ENCODE measurements around the gene TMEM164.

The TMEM164 gene

DNA sequence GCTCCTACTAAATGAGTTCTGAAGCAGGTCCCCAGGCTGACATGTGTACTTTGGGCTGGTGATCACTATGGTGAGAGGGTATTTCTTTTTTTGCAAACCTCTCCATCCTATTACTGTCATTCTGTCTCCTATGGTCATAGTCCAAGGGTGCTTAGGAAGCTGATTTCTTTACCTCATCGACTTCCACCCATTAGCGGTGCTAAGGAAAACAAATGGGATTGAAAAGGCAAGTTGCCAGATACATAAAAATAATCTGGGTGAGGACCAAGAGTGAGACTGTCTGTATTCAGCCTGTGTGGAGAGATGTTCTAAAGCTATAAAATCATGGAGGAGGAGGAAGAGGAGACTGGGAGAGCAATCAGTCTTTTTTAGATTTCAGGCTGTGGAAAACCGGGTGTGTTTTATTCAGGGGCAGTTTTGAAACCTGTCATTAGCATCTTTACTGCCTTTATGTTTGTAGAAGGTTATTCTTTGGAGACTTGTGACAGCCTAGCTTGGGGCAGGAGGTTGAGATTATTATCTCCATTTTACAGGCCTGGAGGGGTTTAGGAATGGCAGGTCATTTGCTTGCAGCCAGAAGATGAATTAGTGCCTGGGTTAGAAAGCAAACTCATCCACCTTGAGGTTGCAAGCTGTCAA lies 1.9 kb downstream of the TMEM164 start:
- Histone ChIP-seq H3K4me3 (replicated peaks; ENCODE audit: insufficient read depth, low read length) (no peak overlapping the region), H3K27ac (replicated peaks) (no peak overlapping the region), H3K27me3 (ENCODE audit: insufficient read depth, poor library complexity, severe bottlenecking) (no peaks in the 10 kb centered on the region)
- TF ChIP-seq SPI1 (IDR thresholded peaks at IDR 0.05; ENCODE audit: borderline replicate concordance, low read depth): no peak
- no peak for TF ChIP-seq GABPA (IDR thresholded peaks at IDR 0.05; ENCODE audit: low read depth)
- no peak for TF ChIP-seq POLR2AphosphoS5 (IDR thresholded peaks at IDR 0.05; ENCODE audit: low read depth)
- TF ChIP-seq, protein P1, sequence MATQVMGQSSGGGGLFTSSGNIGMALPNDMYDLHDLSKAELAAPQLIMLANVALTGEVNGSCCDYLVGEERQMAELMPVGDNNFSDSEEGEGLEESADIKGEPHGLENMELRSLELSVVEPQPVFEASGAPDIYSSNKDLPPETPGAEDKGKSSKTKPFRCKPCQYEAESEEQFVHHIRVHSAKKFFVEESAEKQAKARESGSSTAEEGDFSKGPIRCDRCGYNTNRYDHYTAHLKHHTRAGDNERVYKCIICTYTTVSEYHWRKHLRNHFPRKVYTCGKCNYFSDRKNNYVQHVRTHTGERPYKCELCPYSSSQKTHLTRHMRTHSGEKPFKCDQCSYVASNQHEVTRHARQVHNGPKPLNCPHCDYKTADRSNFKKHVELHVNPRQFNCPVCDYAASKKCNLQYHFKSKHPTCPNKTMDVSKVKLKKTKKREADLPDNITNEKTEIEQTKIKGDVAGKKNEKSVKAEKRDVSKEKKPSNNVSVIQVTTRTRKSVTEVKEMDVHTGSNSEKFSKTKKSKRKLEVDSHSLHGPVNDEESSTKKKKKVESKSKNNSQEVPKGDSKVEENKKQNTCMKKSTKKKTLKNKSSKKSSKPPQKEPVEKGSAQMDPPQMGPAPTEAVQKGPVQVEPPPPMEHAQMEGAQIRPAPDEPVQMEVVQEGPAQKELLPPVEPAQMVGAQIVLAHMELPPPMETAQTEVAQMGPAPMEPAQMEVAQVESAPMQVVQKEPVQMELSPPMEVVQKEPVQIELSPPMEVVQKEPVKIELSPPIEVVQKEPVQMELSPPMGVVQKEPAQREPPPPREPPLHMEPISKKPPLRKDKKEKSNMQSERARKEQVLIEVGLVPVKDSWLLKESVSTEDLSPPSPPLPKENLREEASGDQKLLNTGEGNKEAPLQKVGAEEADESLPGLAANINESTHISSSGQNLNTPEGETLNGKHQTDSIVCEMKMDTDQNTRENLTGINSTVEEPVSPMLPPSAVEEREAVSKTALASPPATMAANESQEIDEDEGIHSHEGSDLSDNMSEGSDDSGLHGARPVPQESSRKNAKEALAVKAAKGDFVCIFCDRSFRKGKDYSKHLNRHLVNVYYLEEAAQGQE (IDR thresholded peaks at IDR 0.05; ENCODE audit: insufficient replicate concordance, low read depth): no peak
- TF ChIP-seq, protein P2, sequence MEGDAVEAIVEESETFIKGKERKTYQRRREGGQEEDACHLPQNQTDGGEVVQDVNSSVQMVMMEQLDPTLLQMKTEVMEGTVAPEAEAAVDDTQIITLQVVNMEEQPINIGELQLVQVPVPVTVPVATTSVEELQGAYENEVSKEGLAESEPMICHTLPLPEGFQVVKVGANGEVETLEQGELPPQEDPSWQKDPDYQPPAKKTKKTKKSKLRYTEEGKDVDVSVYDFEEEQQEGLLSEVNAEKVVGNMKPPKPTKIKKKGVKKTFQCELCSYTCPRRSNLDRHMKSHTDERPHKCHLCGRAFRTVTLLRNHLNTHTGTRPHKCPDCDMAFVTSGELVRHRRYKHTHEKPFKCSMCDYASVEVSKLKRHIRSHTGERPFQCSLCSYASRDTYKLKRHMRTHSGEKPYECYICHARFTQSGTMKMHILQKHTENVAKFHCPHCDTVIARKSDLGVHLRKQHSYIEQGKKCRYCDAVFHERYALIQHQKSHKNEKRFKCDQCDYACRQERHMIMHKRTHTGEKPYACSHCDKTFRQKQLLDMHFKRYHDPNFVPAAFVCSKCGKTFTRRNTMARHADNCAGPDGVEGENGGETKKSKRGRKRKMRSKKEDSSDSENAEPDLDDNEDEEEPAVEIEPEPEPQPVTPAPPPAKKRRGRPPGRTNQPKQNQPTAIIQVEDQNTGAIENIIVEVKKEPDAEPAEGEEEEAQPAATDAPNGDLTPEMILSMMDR (IDR thresholded peaks at IDR 0.05; ENCODE audit: insufficient read depth, low read length): no peak
- no peak for DNase-seq (ENCODE audit: low read depth in 1 of 2, low spot score in 1 of 2)

DNA sequence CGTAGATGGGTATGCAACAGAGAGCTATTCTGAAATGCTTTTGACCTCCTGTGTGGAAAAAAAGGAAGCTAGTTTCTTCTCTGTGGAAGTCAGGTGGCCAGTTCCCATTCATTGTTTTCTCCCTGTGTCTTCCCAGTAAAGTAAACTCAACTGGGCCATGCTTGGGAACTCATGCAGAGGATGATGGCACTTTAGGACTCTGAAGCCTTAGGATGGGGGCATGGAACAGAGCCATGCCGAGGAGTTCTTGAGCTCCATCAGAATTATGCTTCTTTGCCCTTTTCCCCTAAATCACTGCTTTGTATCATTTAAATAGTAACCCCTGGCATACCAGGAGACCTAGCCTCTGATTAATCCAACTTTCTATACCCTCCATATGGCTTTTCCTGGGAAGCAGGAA lies 3.2 kb downstream of the TMEM164 start:
- H3K4me3 ChIP-seq (replicated peaks; ENCODE audit: insufficient read depth, low read length): no peak overlapping the region
- DNase-seq (ENCODE audit: low read depth in 1 of 2, low spot score in 1 of 2): no peak
- no peak overlapping the region for H3K27ac ChIP-seq (replicated peaks)
- H3K27me3 ChIP-seq (ENCODE audit: insufficient read depth, poor library complexity, severe bottlenecking): no peaks in the 10 kb centered on the region
- TF ChIP-seq POLR2AphosphoS5 (IDR thresholded peaks at IDR 0.05; ENCODE audit: low read depth): no peak
- TF ChIP-seq, protein P1 (IDR thresholded peaks at IDR 0.05; ENCODE audit: insufficient replicate concordance, low read depth): no peak
- no peak for TF ChIP-seq GABPA (IDR thresholded peaks at IDR 0.05; ENCODE audit: low read depth)
- TF ChIP-seq SPI1 (IDR thresholded peaks at IDR 0.05; ENCODE audit: borderline replicate concordance, low read depth): no peak
- TF ChIP-seq, protein P2 (IDR thresholded peaks at IDR 0.05; ENCODE audit: insufficient read depth, low read length): no peak

DNA sequence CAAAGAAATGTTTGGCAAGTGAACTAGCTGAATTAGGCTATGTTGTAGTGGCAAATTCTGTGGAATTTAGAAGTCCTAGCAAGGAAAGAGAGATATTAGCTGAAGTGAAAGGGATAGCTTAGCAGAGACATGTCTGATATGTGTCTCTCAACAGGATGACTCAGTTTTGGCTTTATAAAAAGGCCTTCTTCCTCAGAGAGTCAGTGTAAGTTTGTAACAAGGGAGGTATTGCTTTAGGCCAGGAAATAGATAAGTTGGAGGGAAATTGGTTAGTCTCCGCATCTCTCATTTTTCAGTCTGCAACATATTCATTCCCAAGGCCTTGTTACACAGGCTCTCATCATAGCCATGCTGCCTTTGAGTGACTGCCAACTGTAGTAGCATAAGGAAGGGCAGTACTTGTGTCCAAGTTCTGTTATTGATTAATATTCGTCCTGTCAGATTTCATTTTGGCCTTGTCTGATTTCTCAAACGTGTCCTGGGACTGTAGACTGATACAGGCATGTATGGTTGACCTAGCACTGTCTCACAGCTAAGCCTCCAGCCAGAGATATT lies 4.0 kb downstream of the TMEM164 start:
- H3K27ac ChIP-seq (replicated peaks): no peak overlapping the region

More for the DNA sequence above, 4.0 kb downstream of the TMEM164 start:
- TF ChIP-seq GABPA (IDR thresholded peaks at IDR 0.05; ENCODE audit: low read depth) (no peak), SPI1 (IDR thresholded peaks at IDR 0.05; ENCODE audit: borderline replicate concordance, low read depth) (no peak), POLR2AphosphoS5 (IDR thresholded peaks at IDR 0.05; ENCODE audit: low read depth) (no peak)
- TF ChIP-seq, protein P1 (IDR thresholded peaks at IDR 0.05; ENCODE audit: insufficient replicate concordance, low read depth): no peak
- TF ChIP-seq, protein P2 (IDR thresholded peaks at IDR 0.05; ENCODE audit: insufficient read depth, low read length): no peak
- Histone ChIP-seq H3K27me3 (ENCODE audit: insufficient read depth, poor library complexity, severe bottlenecking) (no peaks in the 10 kb centered on the region), H3K4me3 (replicated peaks; ENCODE audit: insufficient read depth, low read length) (no peak overlapping the region)
- DNase-seq (ENCODE audit: low read depth in 1 of 2, low spot score in 1 of 2): no peak
